ENCODE data around the gene POMC.
"Not testable (repeated sequence)": the region's sequence is repeated elsewhere in the genome, so short reads cannot be mapped to it uniquely, and the experiment has no call there.

POMC gene

DNA sequence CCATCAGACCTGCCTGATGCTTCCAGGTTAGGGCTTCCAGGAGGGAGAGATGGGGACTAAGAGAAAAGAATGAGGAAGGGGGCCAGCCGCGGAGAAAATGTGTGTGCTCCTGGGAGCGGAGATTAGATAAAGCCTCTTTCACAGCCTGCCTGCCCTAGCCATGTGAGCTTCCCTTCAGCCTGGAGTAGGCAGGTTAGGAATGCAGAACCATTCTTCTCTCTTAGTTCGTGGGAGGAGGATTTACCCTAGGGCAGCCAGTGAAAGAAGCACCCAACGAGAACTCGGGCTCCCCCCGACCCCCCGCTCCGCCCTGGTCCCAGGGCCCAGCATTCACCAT is 36.1 kb downstream of the POMC start:
- no peak for DNase-seq (ENCODE audit: low read depth)

DNA sequence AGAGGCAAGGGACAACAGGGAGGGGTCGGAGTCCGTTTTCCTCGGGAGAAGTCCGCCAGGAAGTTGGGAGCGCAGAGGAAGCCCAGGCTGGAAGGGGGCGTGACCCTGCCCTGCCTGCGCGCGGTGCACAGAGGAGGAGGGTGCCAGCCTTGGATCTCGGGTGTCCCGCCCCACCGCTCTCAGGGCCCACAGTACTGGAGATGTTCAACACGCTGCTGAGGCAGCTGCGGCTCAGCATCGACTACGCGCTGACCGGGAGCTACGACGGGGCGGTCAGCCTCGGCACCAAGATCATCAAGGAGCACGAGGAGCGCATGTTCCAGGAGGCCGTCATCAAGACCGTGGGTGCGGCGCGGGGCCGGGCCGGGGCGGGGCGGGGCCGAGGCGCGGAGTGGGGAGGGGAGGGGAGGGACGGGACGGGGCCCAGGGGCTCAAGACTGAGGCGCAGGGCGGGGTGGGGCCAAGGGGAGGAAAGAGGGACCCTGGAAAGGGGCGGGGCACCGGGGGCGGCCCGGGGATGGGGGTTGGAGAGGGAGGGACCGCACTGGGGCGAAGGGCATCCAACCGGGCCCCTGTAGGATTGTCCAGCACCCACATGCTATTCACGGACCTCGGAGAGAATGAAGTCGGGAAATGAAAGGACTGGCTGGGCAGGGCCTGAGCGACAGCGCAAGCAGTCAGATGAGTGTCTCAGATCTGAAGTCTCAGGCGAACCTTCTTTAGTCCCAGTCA is 36.6 kb downstream of the POMC start:
- DNase-seq (ENCODE audit: low read depth) = peak; percentile 7

DNA sequence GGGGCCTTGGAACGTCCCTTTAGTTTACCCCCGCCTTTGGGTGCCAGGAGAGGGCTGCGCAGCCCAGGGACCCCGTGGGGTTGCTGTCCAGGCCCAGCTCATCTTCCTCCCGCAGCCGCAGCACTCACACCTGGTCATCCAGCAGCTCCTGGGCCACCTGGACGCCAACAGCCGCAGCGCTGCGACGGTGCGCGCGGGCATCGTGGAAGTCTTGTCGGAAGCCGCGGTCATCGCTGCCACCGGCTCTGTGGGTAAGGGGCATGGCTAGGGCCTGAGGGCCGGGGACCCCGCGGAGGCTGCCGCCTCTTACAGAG is 37.2 kb downstream of the POMC start:
- no peak for DNase-seq (ENCODE audit: low read depth)

DNA sequence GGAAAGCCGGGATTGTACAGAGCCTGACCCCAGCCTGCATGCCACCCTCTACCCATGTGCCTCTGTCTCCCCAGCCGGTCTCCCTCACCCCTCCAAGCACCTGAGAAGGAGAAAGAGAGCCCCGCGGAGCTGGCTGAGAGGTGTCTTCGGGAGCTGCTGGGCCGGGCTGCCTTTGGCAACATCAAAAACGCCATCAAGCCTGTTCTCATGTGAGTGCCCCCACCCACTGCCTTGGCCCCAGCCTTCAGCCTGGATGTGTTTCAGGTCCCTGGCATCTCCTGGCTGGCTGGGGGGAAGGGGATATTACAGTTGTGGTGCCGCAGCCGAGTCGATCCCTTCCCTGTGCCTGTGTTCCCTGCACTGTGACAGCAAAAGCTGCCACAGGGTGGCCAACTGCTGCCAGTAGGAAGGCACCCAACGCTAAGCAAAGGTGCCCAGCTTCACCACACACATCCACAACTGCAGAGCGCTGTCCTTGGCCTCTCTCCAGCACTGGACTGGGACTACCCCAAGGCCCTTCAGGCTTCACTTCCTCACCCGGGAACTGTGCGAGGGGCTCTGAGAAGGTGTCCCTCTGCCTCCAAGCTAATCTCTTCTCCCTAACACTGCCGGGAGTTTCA is 38.4 kb downstream of the POMC start:
- no peak for DNase-seq (ENCODE audit: low read depth)

DNA sequence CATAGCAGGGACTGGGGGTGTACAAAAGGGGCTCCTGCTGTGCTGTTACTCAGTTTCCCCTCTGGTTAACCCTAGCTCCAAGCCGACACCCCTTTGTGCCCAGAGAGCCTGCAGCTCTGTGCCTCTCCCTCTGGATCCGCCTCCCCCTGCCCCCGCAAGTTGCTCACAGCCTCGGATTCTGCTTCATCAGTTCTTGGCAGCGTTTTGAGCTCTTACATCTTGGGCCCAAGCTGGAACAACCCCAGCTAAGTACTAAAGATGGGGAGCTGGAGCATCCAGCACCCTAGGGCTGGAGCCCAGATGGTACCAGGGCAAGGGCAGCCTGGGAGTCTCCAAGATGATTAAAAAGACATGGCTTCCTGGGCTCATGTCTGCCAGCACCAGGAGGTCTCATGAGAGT is 40.7 kb downstream of the POMC start:
- peak; percentile 26 for DNase-seq (ENCODE audit: low read depth)

DNA sequence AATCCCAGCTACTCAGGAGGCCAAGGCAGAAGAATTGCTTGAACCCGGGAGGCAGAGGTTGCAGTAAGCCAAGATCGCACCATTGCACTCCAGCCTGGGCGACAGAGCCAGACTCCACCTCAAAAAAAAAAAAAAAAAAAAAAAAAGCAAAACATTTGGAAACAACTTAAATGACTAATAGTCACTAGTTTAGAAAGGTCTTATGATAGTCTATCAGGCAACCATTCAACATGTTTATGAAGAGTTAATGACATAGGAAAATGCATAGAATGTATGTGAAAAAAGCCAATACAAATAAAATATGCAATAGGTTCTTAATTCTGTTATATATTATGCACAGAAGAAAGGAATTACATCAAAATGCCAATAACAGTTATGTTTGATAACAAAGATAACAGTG is 41.3 kb downstream of the POMC start:
- DNase-seq (ENCODE audit: low read depth) = not testable (repeated sequence)

DNA sequence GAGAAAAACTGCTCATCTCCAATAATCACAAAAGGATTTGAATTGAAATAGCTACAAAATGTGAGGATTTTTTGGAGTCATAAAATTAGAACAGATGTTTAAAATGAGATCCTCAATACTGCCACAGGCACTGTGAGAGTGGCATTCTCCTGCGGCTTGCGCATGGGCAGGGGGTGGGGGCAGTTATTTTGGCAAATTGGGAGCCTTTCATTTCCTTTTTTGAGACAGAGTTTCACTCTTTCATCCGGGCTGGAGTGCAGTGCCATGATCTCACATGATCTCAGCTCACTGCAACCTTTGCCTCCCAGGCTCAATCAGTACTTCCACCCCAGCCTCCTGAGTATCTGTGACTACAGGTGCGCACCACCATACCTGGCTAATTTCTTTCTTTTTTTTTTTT is 42.4 kb downstream of the POMC start:
- DNase-seq (ENCODE audit: low read depth) = no peak

DNA sequence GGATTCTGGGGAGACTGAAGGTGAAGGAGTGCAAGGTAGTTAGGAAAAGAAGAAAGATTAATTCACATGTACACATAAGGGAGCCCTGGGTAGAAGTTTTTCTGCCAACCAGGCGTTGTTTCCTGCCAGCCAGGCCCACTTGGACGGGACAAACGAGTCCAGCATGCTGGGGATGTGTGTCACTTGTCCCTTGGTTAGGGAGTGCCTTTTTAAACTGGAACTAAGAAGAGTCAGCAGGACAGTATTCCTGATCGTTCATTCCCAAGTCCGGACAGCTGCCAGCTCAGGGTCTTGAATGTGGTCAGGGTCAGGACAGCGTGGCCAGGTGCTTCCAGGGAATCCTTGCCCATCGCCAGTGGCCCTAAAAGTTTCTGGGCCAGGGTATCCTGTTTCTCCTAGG is 43.2 kb downstream of the POMC start:
- no peak for DNase-seq (ENCODE audit: low read depth)

DNA sequence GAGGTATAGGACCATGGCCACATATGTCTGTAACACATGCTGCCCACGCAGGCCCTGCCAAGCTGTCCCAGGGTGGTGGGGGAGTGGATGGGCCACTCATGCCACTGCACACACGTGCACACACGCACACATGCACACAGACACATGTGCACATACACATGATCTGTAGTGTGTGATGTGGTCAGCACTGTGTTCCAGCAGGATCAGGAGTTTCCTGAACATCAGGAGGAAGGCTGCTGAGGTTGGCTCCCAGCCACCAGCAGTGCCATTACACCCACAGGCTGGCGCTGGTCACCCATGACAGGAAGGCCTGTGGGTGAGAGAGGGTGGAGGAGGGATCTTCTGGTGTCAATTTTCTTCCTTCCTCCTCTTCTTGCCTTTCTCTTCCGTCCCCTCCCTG is 44.7 kb downstream of the POMC start:
- no peak for DNase-seq (ENCODE audit: low read depth)

DNA sequence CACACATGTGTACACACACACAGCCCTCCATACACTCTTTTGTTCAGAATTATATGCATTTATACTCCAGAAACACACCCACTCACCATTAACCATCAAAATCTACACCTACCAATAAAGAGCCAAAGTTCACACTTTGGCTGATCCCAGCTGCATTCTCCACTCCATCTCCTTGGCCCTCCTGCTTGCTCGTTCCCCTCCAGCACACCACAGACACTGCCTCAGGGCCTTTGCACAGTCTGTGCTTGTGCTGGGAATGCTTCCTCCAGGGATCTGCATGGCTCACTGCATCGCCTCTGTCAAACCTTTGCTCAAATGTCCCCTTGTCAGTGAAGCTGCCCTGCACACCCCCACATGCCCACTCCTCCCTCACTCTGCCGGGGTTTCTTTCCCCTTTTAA is 46.0 kb downstream of the POMC start:
- DNase-seq (ENCODE audit: low read depth) = no peak

DNA sequence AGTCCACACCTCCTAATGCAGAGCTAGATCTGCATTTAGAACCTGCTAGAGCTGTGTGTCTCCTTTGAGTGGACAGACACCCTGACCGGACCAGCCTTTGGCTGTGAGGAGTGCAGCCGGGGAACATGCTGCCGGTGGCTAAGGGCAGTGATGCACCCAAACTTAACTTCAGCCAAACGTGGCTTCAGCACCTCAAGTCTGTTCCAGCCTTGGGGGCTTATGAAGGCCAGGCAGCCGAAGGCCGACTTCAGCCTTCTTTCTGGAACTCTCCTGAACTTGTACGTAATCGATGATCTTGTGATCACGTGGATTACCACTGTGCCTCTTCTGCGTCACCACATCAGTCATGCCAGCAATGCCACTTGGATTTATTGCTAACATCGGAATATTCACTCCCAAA is 49.1 kb downstream of the POMC start:
- no peak for DNase-seq (ENCODE audit: low read depth)

DNA sequence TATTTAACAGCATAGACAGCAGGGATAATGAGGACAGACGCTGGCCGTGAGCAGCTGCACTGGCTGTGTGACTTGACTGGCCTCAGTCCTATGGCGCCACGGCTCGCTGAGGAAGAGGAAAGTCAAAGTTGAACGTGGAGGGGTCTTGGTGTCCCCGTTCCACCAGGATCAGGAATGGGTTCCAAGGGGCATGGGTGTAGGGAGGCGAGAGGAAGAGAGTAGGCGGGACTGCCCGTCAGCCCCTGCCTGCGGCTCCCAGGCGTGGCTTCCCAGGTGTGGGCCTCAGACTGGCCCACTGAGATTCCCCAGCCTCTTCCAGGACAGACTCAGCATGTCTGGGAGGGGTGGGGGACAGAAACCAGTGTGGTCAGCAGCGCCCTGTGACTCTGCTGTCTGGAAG is 51.4 kb downstream of the POMC start:
- no peak for DNase-seq (ENCODE audit: low read depth)

DNA sequence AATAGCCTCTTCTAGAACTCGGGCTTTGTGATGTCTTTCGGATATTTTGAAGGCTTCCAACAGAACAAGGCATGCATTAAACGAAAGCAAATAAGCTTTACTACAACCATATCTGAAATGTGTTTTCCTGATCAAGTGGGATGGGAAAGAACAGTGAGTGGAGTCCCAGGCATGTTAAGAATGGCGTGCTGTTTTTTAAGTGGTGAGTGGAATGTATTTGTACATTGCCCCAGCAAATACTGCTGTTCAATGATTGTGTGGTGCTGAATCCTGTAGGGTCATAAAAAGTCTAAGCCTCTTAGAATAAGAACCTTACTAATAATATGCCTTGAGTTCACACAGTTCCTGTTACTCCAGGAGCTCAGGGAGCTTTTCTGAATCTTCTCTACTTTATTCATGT is 52.5 kb downstream of the POMC start:
- peak; percentile 75 for DNase-seq (ENCODE audit: low read depth)

DNA sequence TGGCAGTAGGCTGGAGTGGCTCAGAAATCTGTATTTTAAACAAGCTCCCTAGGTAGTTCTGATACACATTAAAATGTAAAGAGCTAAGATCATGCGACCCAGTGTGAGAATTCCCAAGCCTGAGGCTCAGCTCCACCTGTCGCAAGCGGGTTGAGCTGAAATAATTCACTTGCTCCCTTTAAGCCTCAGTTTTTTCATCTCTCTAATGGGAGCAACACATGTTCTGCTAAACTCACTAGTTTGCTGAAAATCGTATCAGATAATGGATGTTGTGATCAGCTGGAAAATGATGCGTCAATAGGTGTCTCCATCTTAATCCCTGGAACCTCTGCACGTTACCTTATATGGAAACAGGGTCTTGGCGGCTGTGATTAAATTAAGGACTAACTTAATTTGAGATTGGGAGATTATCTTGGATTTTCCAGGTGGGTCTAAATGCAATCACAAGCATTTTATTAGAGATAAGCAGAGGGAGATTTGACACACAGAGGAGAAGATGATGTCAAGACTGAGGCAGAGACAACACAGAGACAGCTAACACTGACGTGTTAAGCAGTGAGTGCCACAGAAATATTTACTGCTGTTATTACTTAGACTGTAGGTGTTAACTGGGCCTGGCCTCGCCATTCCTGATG is 53.0 kb downstream of the POMC start:
- DNase-seq (ENCODE audit: low read depth) = no peak

DNA sequence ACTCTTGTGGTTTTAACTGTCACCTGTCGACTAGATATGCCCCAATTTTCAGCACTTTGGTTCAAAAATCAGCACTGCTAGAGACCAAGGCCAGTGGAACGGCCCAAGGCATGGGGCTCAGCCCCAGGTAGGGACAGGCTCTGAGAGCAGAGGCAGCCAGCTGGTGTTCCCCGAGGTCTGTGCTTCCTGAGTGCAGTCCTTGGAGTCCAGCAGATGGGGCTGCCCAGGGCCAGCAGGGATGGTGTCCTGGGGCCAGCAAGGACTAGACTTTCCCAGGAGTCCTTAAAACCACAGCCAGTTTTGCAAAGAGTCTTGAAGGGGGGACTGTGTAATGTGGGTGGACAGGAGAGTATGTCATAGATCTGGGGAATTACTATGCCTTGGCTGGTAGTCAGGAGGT is 56.3 kb downstream of the POMC start:
- no peak for DNase-seq (ENCODE audit: low read depth)

All from iris pigment epithelial cell (primary cell).